Measurements from ENCODE around the gene AP1S3. TPM values are rescaled to one million over a fixed set of nuclear protein-coding genes. Genes with fewer than 3 reads are reported as not detected.

Gene AP1S3
- total RNA-seq, 1 experiment from 2014 or later = 17.4 TPM

GRCh38 chr2:223846515-223846914, 9.1 kb upstream of the AP1S3 start:
- Mint-ChIP-seq H3K4me1 (no peaks in the 10 kb centered on the region), H3K36me3 (peaks cover 31% of the 10 kb centered on the region), H3K4me3 (no peak overlapping the region), H3K27me3 (ENCODE audit: low read depth) (no peaks in the 10 kb centered on the region), H3K27ac (no peak overlapping the region), H3K9me3 (peaks cover 40% of the 10 kb centered on the region)
- DNase-seq (ENCODE audit: low spot score) (no peak), ATAC-seq (no peak)
- TF ChIP-seq MYBL2 (CRISPR knock-in tag; IDR thresholded peaks at IDR 0.05) = no peak
- no peak for TF ChIP-seq TP53 (CRISPR knock-in tag; IDR thresholded peaks at IDR 0.05)
- CTCF ChIA-PET = interaction anchor here (0.6 kb wide), 1 partner anchor 620 kb away, joined by 3 read pairs; no protein-coding TSS in a partner anchor
- POLR2A ChIA-PET = no interaction called here

GRCh38 chr2:223841436-223842190, 4.2 kb upstream of the AP1S3 start:
- no peak for DNase-seq (ENCODE audit: low spot score)
- ChIA-PET POLR2A (no interaction called here), CTCF (no interaction called here)
- Mint-ChIP-seq H3K4me3 (no peak overlapping the region), H3K27me3 (ENCODE audit: low read depth) (no peaks in the 10 kb centered on the region; the same call in 1 of the 2 replicates), H3K36me3 (no peaks in the 10 kb centered on the region), H3K4me1 (peaks cover 17% of the 10 kb centered on the region), H3K9me3 (peaks cover 2% of the 10 kb centered on the region; the same call in 1 of the 2 replicates), H3K27ac (no peak overlapping the region)
- ATAC-seq = no peak
- TF ChIP-seq TEAD1 (CRISPR knock-in tag; IDR thresholded peaks at IDR 0.05) (no peak), NR3C1 (CRISPR knock-in tag; conservative IDR thresholded peaks at IDR 0.05; ENCODE audit: low read depth) (no peak), ATF1 (CRISPR knock-in tag; IDR thresholded peaks at IDR 0.05) (no peak), TEAD4 (CRISPR knock-in tag; IDR thresholded peaks at IDR 0.05) (no peak), ZNF425 (CRISPR knock-in tag; conservative IDR thresholded peaks at IDR 0.05) (no peak), RELA (CRISPR knock-in tag; IDR thresholded peaks at IDR 0.05; ENCODE audit: borderline replicate concordance) (no peak), ATF6 (CRISPR knock-in tag; IDR thresholded peaks at IDR 0.05) (no peak), NFATC4 (CRISPR knock-in tag; IDR thresholded peaks at IDR 0.05) (no peak), ZNF121 (CRISPR knock-in tag; IDR thresholded peaks at IDR 0.05) (no peak), ESRRA (CRISPR knock-in tag; IDR thresholded peaks at IDR 0.05; ENCODE audit: borderline replicate concordance) (no peak), GABPB1 (CRISPR knock-in tag; IDR thresholded peaks at IDR 0.05) (no peak), SOX15 (CRISPR knock-in tag; IDR thresholded peaks at IDR 0.05) (no peak)
- TF ChIP-seq, protein P1, sequence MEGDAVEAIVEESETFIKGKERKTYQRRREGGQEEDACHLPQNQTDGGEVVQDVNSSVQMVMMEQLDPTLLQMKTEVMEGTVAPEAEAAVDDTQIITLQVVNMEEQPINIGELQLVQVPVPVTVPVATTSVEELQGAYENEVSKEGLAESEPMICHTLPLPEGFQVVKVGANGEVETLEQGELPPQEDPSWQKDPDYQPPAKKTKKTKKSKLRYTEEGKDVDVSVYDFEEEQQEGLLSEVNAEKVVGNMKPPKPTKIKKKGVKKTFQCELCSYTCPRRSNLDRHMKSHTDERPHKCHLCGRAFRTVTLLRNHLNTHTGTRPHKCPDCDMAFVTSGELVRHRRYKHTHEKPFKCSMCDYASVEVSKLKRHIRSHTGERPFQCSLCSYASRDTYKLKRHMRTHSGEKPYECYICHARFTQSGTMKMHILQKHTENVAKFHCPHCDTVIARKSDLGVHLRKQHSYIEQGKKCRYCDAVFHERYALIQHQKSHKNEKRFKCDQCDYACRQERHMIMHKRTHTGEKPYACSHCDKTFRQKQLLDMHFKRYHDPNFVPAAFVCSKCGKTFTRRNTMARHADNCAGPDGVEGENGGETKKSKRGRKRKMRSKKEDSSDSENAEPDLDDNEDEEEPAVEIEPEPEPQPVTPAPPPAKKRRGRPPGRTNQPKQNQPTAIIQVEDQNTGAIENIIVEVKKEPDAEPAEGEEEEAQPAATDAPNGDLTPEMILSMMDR (IDR thresholded peaks at IDR 0.05) = no peak
- TF ChIP-seq, protein P2, sequence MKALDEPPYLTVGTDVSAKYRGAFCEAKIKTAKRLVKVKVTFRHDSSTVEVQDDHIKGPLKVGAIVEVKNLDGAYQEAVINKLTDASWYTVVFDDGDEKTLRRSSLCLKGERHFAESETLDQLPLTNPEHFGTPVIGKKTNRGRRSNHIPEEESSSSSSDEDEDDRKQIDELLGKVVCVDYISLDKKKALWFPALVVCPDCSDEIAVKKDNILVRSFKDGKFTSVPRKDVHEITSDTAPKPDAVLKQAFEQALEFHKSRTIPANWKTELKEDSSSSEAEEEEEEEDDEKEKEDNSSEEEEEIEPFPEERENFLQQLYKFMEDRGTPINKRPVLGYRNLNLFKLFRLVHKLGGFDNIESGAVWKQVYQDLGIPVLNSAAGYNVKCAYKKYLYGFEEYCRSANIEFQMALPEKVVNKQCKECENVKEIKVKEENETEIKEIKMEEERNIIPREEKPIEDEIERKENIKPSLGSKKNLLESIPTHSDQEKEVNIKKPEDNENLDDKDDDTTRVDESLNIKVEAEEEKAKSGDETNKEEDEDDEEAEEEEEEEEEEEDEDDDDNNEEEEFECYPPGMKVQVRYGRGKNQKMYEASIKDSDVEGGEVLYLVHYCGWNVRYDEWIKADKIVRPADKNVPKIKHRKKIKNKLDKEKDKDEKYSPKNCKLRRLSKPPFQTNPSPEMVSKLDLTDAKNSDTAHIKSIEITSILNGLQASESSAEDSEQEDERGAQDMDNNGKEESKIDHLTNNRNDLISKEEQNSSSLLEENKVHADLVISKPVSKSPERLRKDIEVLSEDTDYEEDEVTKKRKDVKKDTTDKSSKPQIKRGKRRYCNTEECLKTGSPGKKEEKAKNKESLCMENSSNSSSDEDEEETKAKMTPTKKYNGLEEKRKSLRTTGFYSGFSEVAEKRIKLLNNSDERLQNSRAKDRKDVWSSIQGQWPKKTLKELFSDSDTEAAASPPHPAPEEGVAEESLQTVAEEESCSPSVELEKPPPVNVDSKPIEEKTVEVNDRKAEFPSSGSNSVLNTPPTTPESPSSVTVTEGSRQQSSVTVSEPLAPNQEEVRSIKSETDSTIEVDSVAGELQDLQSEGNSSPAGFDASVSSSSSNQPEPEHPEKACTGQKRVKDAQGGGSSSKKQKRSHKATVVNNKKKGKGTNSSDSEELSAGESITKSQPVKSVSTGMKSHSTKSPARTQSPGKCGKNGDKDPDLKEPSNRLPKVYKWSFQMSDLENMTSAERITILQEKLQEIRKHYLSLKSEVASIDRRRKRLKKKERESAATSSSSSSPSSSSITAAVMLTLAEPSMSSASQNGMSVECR (CRISPR knock-in tag; IDR thresholded peaks at IDR 0.05; ENCODE audit: borderline replicate concordance) = no peak
